PC-3 (cell line): Measurements from ENCODE around the gene RAI1. TPM values are rescaled to one million over a fixed set of nuclear protein-coding genes. Genes with fewer than 3 reads are reported as not detected.

ENCODE experiments used
- ATAC-seq: fragments of 200-7000 bp; cut with Tn5 transposase; 2 replicates; pipeline ENCODE4 v1.9.1; 2020; ENCODE audit warnings: mild to moderate bottlenecking, moderate library complexity
- BruUV-seq: library from RNA; stranded (reverse); fragments of 400-500 nt; replicated peaks from 2 replicates; lab custom pipeline; 2021; lab: Mats Ljungman, UMichigan
- CTCF ChIA-PET: fragments of 300-600 bp; sonication (Branson Sonifier 250); formaldehyde crosslinking; loops from one replicate; lab custom pipeline; 2022; ENCODE audit warnings: antibody characterized with exemption; lab: Charles Lee
- POLR2A ChIA-PET: fragments of 300-600 bp; sonication (Branson Sonifier 250); formaldehyde crosslinking; loops from one replicate; lab custom pipeline; 2022; ENCODE audit warnings: antibody characterized with exemption; ENCODE audit not compliant: unreplicated experiment; lab: Charles Lee
- DNase-seq: peaks from one replicate; pipeline ENCODE4 v3.0.0-alpha.2; 2015
- H2AFZ ChIP-seq: fragments of 300-600 bp; sonication (generic); 2 replicates; pipeline ENCODE4 v1.6.0; 2016; ENCODE audit warnings: antibody characterized with exemption, low read length
- H3F3A ChIP-seq: fragments of 300-600 bp; sonication (generic); one replicate; pipeline ENCODE4 v1.6.0; 2017; ENCODE audit warnings: antibody characterized with exemption, low read length, control low read depth, mild to moderate bottlenecking; ENCODE audit not compliant: unreplicated experiment
- H3K27ac ChIP-seq: fragments of 300-600 bp; sonication (generic); 2 replicates; pipeline ENCODE4 v1.5.1; 2016; ENCODE audit warnings: mild to moderate bottlenecking, low read length
- H3K27me3 ChIP-seq: fragments of 300-600 bp; sonication (generic); 2 replicates; pipeline ENCODE4 v1.6.1; 2016; ENCODE audit warnings: low read length, mixed read lengths
- H3K36me3 ChIP-seq: fragments of 300-600 bp; sonication (generic); 2 replicates; pipeline ENCODE4 v1.6.1; 2016; ENCODE audit warnings: low read depth, mixed run types, low read length, mixed read lengths
- H3K4me1 ChIP-seq: fragments of 300-600 bp; sonication (generic); 2 replicates; pipeline ENCODE4 v1.5.1; 2016; ENCODE audit warnings: low read length; ENCODE audit not compliant: insufficient read depth
- H3K4me2 ChIP-seq: fragments of 300-600 bp; sonication (generic); 2 replicates; pipeline ENCODE4 v1.6.0; 2016; ENCODE audit warnings: low read length
- H3K4me3 ChIP-seq: fragments of 300-600 bp; sonication (generic); 2 replicates; pipeline ENCODE4 v1.5.1; 2016; ENCODE audit warnings: mild to moderate bottlenecking, low read length, mixed read lengths
- H3K79me2 ChIP-seq: fragments of 300-600 bp; sonication (generic); 2 replicates; pipeline ENCODE4 v1.6.1; 2017; ENCODE audit warnings: low read length, mixed read lengths
- H3K9ac ChIP-seq: fragments of 300-600 bp; sonication (generic); 2 replicates; pipeline ENCODE4 v1.6.0; 2016; ENCODE audit warnings: mild to moderate bottlenecking, low read length
- H3K9me2 ChIP-seq: fragments of 300-600 bp; sonication (generic); replicated peaks from 2 replicates; pipeline ENCODE4 v1.6.1; 2016; ENCODE audit warnings: mixed run types, low read length, mixed read lengths
- H3K9me3 ChIP-seq: fragments of 300-600 bp; sonication (generic); 2 replicates; pipeline ENCODE4 v1.6.1; 2016; ENCODE audit warnings: low read length, mixed read lengths
- H4K20me1 ChIP-seq: fragments of 300-600 bp; sonication (generic); 2 replicates; pipeline ENCODE4 v1.6.1; 2016; ENCODE audit warnings: low read length, mixed read lengths
- CTCF ChIP-seq: fragments of 300-600 bp; sonication (generic); conservative IDR thresholded peaks from 2 replicates; pipeline ENCODE4 v1.5.1; 2017; ENCODE audit warnings: antibody characterized with exemption, low read depth, mild to moderate bottlenecking, low read length
- EZH2 ChIP-seq: fragments of 300-600 bp; sonication (generic); IDR thresholded peaks from one replicate; pipeline ENCODE4 v1.6.1; 2017; ENCODE audit warnings: antibody characterized with exemption, mild to moderate bottlenecking, low read length; ENCODE audit not compliant: unreplicated experiment
- EZH2phosphoT487 ChIP-seq: fragments of 300-600 bp; sonication (generic); IDR thresholded peaks from 2 replicates; pipeline ENCODE4 v1.6.1; 2018; ENCODE audit warnings: mild to moderate bottlenecking, antibody characterized with exemption, low read length, borderline replicate concordance
- intact Hi-C: fragments of 100-400 bp; cut with micrococcal nuclease; formaldehyde crosslinking; loops from 2 replicates; pipeline ENCODE4 v1.9.0; 2023
- total RNA-seq: library from RNA; depleted of rRNA; stranded (reverse); fragments of >200 nt; gene quantifications from 2 replicates; pipeline ENCODE4 v1.2.3, GENCODE V29; 2014

Gene RAI1
- total RNA-seq, 1 experiment from 2014 or later, result 33.0 TPM

- Histone ChIP-seq H3K27me3 (no peaks in the 10 kb centered on the region), H3K36me3 (peaks cover 5% of the 10 kb centered on the region), H3K9ac (no peak overlapping the region), H3K4me3 (no peak overlapping the region), H3K4me1 (peaks cover 2% of the 10 kb centered on the region; the same call in 1 of the 2 replicates), H3K9me3 (no peaks in the 10 kb centered on the region), H2AFZ (no peak overlapping the region), H4K20me1 (peaks cover 21% of the 10 kb centered on the region), H3K27ac (no peak overlapping the region), H3K79me2 (peaks cover 90% of the 10 kb centered on the region), H3F3A (no peaks in the 10 kb centered on the region), H3K9me2 (no peaks in the 10 kb centered on the region), H3K4me2 (no peak overlapping the region)
- ChIA-PET CTCF (no interaction called here), POLR2A (no interaction called here)
- intact Hi-C loops, result no loop called here
- ATAC-seq (no peak), DNase-seq (no peak)
- no peak for TF ChIP-seq EZH2phosphoT487
- TF ChIP-seq CTCF, result no peak
- TF ChIP-seq EZH2, result no peak
- BruUV-seq, result no TSS peak
Observed at GRCh38 chr17:17704931-17705330, 23.7 kb downstream of the RAI1 start.

- Histone ChIP-seq H3K4me3 (no peak overlapping the region), H3K79me2 (peaks cover 88% of the 10 kb centered on the region), H3K36me3 (peaks cover 5% of the 10 kb centered on the region), H3F3A (no peaks in the 10 kb centered on the region), H4K20me1 (peaks cover 14% of the 10 kb centered on the region), H3K27ac (no peak overlapping the region), H3K4me2 (no peak overlapping the region), H3K9ac (no peak overlapping the region), H3K9me2 (no peaks in the 10 kb centered on the region), H3K9me3 (no peaks in the 10 kb centered on the region), H2AFZ (no peak overlapping the region), H3K27me3 (no peaks in the 10 kb centered on the region), H3K4me1 (peaks cover 16% of the 10 kb centered on the region)
- CTCF ChIA-PET, result no interaction called here
- intact Hi-C loops, result no loop called here
- ATAC-seq (no peak), DNase-seq (no peak)
- no TSS peak for BruUV-seq
- POLR2A ChIA-PET, result no interaction called here
- TF ChIP-seq EZH2 (no peak), EZH2phosphoT487 (no peak), CTCF (no peak)
Observed at GRCh38 chr17:17706140-17707060, 25.1 kb downstream of the RAI1 start.

GRCh38 chr17:17708295-17708694 is 27.0 kb downstream of the RAI1 start:
- peaks cover 5% of the 10 kb centered on the region for H3K36me3 ChIP-seq
- no peak overlapping the region for H3K9ac ChIP-seq
- H3K27me3 ChIP-seq, result no peaks in the 10 kb centered on the region
- intact Hi-C loops, result no loop called here
- DNase-seq (no peak), ATAC-seq (no peak)
- ChIA-PET CTCF (no interaction called here), POLR2A (no interaction called here)
- BruUV-seq, result no TSS peak
- H3K4me1 ChIP-seq, result peaks cover 34% of the 10 kb centered on the region
- H4K20me1 ChIP-seq, result no peaks in the 10 kb centered on the region
- H3F3A ChIP-seq, result no peaks in the 10 kb centered on the region
- no peaks in the 10 kb centered on the region for H3K9me2 ChIP-seq
- H3K27ac ChIP-seq, result no peak overlapping the region
- no peak overlapping the region for H3K4me3 ChIP-seq
- H3K79me2 ChIP-seq, result peaks cover 88% of the 10 kb centered on the region
- H2AFZ ChIP-seq, result no peak overlapping the region
- H3K4me2 ChIP-seq, result no peak overlapping the region
- no peaks in the 10 kb centered on the region for H3K9me3 ChIP-seq
- TF ChIP-seq EZH2phosphoT487 (no peak), EZH2 (no peak), CTCF (no peak)
